Measurements from ENCODE around the gene DMAC2. TPM values are rescaled to one million over a fixed set of nuclear protein-coding genes. Genes with fewer than 3 reads are reported as not detected.
A peak's percentile ranks its signal among the peaks of the same experiment; 100 is the strongest.

The DMAC2 gene
- total and polyA plus RNA-seq, 8 donors, result 8.2 to 50.9 (median 41.7) TPM

GRCh38 chr19:41401483-41401882 is 38.2 kb downstream of the DMAC2 start:
- no peak overlapping the region for H3K4me3 ChIP-seq
- peaks cover 0 to 32% (median 19%) of the 10 kb centered on the region in 4 donors for H3K36me3 ChIP-seq
- no peak for DNase-seq
- intact Hi-C loops (cut with DNase I; ENCODE audit: low total_unique reads), result no loop called here
- no peaks in the 10 kb centered on the region for H3K27me3 ChIP-seq
- H3K9me3 ChIP-seq, result no peaks in the 10 kb centered on the region
- peaks cover 10 to 59% (median 33%) of the 10 kb centered on the region in 4 donors for H3K4me1 ChIP-seq
- 67 to 78% (median 70%) methylated on average over 4 of the region's 4 CpGs for WGBS, 5 donors
- no peak overlapping the region for H3K27ac ChIP-seq
- TF ChIP-seq EP300 (IDR thresholded peaks at IDR 0.05) (no peak), POLR2A (IDR thresholded peaks at IDR 0.05) (no peak), POLR2AphosphoS5 (IDR thresholded peaks at IDR 0.05) (no peak), CTCF (IDR thresholded peaks at IDR 0.05) (no peak)

- intact Hi-C loops (cut with DNase I; ENCODE audit: low total_unique reads), result no loop called here
Observed at GRCh38 chr19:41399525-41399924, 40.2 kb downstream of the DMAC2 start.

GRCh38 chr19:41399091-41399490 is 40.6 kb downstream of the DMAC2 start:
- no peak for DNase-seq
- Histone ChIP-seq H3K9me3 (no peaks in the 10 kb centered on the region), H3K36me3 (peaks cover 0 to 32% (median 17%) of the 10 kb centered on the region in 4 donors), H3K4me1 (peaks cover 10 to 56% (median 42%) of the 10 kb centered on the region in 4 donors), H3K27me3 (no peaks in the 10 kb centered on the region), H3K4me3 (peak overlapping the region in 3 of 4 donors; percentile 68 to 92 (median 81)), H3K27ac (no peak overlapping the region)
- 55 to 70% (median 65%) methylated on average over 3 of the region's 3 CpGs for WGBS, 5 donors
- intact Hi-C loops (cut with DNase I; ENCODE audit: low total_unique reads), result no loop called here
- TF ChIP-seq POLR2AphosphoS5 (IDR thresholded peaks at IDR 0.05), result no peak
- no peak for TF ChIP-seq POLR2A (IDR thresholded peaks at IDR 0.05)
- TF ChIP-seq CTCF (IDR thresholded peaks at IDR 0.05), result no peak
- TF ChIP-seq EP300 (IDR thresholded peaks at IDR 0.05), result no peak

More at GRCh38 chr19:41399525-41399924, 40.2 kb downstream of the DMAC2 start:
- WGBS, 5 donors, result 87 to 98% (median 89%) methylated on average over 2 of the region's 2 CpGs
- H3K27me3 ChIP-seq, result no peaks in the 10 kb centered on the region
- H3K36me3 ChIP-seq, result peaks cover 0 to 32% (median 17%) of the 10 kb centered on the region in 4 donors
- H3K27ac ChIP-seq, result no peak overlapping the region
- H3K4me1 ChIP-seq, result peaks cover 10 to 56% (median 42%) of the 10 kb centered on the region in 4 donors
- DNase-seq, result no peak
- TF ChIP-seq EP300 (IDR thresholded peaks at IDR 0.05), result no peak
- no peak for TF ChIP-seq POLR2A (IDR thresholded peaks at IDR 0.05)
- TF ChIP-seq POLR2AphosphoS5 (IDR thresholded peaks at IDR 0.05), result no peak
- no peak for TF ChIP-seq CTCF (IDR thresholded peaks at IDR 0.05)
- no peak overlapping the region for H3K4me3 ChIP-seq
- H3K9me3 ChIP-seq, result no peaks in the 10 kb centered on the region

- Histone ChIP-seq H3K4me3 (peak overlapping the region; percentile 68 to 92 (median 82)), H3K27me3 (no peaks in the 10 kb centered on the region), H3K9me3 (no peaks in the 10 kb centered on the region), H3K4me1 (peaks cover 10 to 51% (median 40%) of the 10 kb centered on the region in 4 donors), H3K36me3 (peaks cover 0 to 28% (median 16%) of the 10 kb centered on the region in 4 donors), H3K27ac (peak overlapping the region in 3 of 5 donors; percentile 87 to 88 (median 88))
- no peak for TF ChIP-seq EP300 (IDR thresholded peaks at IDR 0.05)
- no peak for TF ChIP-seq CTCF (IDR thresholded peaks at IDR 0.05)
- no peak for TF ChIP-seq POLR2A (IDR thresholded peaks at IDR 0.05)
- TF ChIP-seq POLR2AphosphoS5 (IDR thresholded peaks at IDR 0.05), result no peak
- 29 to 44% (median 33%) methylated on average over 3 of the region's 3 CpGs for WGBS, 5 donors
- intact Hi-C loops (cut with DNase I; ENCODE audit: low total_unique reads), result no loop called here
- DNase-seq, result no peak
Observed at GRCh38 chr19:41398598-41398997, 41.1 kb downstream of the DMAC2 start.
